GM19452 (cell line): ENCODE results near the gene SRSF6.
"Not testable (repeated sequence)": the region's sequence is repeated elsewhere in the genome, so short reads cannot be mapped to it uniquely, and the experiment has no call there.

Experiments used
- ATAC-seq: cut with Tn5 transposase; IDR thresholded peaks from one replicate; pipeline ENCODE4 v1.9.1; 2021; ENCODE audit not compliant: unreplicated experiment

The SRSF6 gene

DNA sequence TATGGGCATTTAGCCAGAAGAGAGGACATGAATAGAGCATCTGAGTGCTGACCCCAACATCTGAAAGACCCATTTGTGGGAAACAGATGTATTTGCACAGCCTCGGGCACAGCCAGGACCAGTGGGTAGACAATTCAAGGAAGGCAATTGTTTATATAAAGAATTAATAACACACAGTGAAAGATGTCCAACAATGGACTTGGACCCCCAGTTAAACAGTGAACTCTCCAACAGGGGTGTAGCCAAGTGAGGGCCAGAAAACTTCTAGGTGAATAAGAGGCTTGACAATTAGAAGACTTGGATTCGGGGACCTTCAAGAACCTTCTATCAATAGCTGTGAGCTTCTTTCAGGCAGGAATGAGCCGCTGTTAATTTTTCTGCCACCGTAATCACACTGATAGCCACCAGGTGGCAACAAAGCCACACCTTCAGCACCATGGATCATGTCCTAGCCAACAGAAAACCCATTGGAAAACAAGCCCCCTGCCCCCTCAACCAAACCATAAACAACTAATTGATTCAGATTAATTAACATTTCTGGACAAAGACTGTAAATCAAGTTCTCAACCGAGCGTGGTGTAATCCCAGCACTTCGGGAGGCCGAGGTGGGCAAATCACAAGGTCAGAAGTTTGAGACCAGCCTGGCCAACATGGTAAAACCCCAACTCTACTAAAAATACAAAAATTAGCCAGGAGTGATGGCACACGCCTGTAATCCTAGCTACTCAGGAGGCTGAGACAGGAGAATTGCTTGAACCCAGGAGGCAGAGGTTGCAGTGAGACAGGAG is 8.8 kb upstream of the SRSF6 start:
- ATAC-seq: no peak

DNA sequence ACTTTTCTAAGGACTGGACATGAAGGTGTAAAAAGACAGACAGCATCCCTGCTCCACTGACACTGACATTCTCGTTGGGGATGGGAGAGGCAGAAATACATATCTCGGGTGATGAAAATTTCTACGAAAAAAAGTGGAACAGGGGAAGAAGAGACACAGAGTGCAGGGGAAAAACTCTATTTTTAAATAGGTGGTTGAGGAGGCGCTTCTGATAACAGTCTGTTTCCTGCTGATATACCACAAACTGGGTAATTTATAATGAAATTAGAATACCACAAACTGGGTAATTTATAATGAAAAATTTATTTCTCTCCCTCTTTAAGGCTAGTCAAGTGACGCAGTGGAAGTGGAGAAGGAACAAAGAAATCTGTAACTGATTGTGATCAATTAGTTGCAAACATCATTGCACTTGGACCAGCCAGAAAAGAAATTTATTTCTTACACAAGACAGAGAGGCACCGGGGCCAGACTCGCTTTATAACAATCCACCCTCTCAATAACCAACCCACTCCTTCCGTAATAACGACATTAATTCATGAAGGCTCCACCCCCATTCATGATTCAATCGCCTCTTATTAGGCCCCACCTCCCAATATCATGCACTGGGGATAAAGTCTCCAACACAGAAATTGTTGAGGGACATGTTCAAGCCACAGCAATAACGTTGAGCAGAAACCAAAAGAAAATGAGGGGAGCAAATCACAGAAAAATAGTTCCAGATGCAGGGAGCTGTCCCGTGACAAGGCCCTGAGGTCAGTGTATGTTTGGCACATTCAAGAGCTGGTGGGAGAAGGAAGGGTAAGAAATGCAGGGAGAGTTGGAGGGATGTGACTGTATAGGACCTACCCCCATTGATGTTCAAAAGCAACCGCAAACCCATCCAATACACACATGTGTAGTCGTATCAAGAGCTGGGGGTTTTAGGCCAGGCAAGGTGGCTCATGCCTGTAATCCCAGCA is 6.6 kb upstream of the SRSF6 start:
- no peak for ATAC-seq

DNA sequence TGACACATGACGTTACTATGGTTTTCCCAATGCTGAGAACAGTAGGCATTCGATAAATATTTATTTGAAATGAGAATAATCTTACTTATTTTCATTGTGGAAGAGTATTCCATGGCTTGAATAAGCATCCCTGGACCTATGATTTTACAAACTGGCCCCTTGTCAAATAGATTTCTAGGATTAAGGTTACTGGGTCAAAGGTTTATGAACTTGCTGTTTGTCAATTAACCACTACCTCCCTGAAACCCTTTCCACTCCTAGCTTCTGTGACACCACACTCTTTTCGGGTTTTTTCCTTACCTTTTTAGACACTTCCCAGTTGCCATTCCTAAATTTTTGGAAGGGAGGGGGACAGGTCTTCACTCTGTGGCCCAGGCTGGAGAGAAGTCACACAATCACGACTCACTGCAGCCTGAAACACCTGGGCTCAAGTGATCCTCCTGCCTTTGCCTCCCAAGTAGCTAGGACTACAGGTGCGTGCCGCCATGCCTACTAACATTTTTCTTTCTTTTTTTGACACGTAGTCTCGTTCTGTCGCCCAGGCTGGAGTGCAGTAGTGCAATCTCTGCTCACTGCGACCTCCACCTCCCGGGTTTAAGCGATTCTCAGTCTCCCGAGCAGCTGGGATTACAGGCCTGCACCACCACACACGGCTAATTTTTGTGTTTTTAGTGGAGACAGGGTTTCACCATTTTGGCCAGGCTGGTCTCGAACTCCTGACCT is 5.1 kb upstream of the SRSF6 start:
- no peak for ATAC-seq

- ATAC-seq: not testable (repeated sequence)
These were observed 1.4 kb upstream of the SRSF6 start for GRCh38 chr20:43456252-43456651.

DNA sequence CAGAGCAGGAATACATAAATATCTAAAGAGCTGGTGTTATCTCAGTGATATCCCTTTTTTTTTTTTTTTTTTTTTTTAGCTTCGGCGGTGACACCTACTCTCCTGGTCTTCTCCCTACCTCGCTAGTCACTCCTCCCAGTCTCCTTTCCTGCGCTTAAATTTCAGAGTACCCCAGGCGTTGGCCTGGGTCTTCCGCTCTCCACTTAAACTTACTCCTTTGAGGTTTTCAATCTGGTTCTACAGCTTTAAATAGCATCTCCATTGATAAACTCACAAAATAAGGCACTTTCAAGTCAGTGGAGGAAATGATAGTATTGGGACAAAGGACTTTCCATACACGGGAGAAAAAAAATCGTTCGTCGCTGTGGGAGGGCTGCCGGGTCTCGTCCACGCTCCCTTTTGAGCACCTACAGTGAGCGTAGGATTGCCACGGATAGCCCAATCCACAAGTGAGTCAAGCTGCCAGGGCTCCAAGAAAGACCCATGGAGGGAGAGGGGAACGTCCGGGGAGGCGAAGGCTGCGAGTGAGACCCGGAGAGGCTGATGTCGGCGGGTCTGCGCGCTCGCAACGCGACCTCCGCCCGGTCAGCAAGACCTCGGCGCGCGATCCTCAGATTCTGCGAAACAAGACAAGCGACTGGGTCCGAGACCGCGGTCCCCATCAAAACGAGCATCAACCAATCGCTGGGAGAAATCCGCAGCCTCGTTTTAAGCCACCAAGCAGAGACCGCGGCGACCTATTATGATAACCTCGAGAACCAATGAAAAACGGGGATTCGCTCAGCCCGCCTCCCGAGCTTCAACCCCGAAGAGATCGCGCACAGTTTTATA is 672 bp upstream of the SRSF6 start:
- ATAC-seq: peak; percentile 81

DNA sequence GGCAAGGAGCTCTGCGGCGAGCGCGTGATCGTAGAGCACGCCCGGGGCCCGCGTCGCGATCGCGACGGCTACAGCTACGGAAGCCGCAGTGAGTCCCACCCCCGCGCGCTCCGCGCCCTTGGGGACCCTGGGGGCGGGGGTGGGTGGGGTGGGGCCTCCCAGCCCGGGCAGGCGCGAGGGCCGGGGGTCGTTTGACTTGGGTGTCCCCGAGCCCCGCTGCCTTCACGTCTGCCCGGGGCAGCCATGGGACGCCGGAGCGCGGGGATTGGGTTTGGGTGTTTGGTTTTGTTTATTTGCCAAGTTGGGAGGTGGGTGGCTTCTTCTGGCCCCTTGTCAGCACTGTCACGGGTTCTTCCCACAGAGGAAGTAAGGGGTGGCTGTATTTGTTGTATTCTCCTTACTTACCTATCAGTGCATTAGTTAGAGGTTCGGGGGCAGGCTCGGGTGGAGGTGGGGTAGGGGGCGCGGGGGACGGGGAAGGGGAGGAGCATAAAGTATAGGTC is 777 bp downstream of the SRSF6 start:
- ATAC-seq: no peak

GRCh38 chr20:43459022-43459942 is 1.6 kb downstream of the SRSF6 start:
- no peak for ATAC-seq

GRCh38 chr20:43460172-43460829 is 2.6 kb downstream of the SRSF6 start:
- ATAC-seq: no peak

DNA sequence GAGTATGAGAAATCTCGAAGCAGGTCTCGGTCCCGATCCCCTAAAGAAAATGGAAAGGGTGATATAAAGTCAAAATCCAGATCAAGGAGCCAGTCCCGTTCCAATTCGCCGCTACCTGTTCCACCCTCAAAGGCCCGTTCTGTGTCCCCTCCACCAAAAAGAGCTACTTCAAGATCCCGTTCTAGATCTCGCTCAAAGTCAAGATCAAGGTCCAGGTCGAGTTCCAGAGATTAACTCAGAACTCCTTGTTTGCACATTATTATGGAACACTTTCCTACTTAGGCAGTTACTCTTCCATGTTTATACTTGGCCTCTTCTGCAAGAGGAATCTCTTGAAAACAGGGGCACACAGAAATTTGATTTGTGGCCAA is 3.1 kb downstream of the SRSF6 start:
- no peak for ATAC-seq

DNA sequence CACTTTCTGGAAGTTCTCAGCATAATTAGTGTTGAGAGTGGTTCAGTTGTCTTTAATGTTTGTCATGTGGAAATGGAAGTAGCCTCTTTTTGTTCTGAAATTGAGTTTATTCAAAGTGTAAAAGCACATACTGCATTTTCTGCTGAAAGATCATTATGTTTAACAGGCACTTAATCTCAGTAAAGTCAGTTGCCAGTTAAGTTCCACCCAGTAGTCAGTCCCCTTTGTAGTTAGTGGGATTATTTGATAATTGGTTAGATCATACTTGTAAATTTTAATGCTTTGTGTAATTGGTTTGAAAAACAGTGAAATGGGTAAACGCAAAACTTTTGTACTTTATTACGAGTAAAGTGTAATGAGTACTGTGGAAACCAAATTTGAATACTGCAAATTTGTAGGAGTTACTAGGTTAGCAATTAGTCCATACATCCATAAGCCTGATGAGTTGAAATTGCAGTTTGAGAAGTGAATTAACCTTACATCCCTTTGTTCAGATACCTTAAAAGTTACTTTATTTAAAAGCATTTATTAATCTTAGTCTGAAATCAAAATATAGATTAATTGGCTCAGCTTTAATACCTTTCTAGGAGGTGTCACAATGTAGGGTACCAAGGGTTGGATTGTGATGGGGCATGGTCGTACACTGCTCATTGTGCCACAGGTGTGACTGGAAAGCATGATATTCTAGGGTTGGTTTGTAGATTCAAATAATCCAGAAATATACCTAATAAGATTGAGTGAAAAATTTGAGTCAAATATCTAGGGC is 4.4 kb downstream of the SRSF6 start:
- ATAC-seq: no peak

- no peak for ATAC-seq
These were observed 5.2 kb downstream of the SRSF6 start for GRCh38 chr20:43462660-43463526.

DNA sequence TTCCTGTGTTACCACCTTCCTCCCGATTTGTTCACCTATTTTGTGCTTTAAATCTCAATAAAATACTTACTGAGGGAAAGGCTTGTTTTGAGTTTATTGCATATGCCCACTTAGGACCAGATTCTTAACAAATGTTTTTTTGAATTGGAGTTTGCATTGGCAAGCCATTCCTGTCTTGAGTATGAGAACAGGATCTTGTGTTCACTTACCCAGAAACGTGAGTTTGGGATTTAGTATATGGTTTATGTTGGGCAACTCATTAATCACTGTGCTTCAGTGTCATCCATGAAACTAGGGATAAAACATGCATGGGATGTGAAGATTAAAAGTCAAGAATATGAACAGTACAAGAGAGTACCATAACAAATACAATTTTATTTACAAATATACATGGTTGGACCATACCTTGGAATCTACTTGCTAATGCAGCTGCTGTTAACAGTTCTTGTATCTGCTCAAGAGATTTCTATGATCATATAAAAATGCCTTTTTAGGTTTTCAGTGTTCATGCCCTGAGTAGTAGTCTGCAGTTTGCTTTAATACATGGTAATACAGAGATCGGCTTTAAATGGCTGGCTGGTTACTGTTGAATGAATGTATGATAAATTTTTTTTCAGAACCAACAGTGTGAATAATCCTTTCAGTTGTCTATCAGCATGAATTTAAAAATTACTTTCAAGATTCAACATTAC is 6.0 kb downstream of the SRSF6 start:
- no peak for ATAC-seq

- no peak for ATAC-seq
These were observed 6.6 kb downstream of the SRSF6 start for GRCh38 chr20:43464219-43464790.

DNA sequence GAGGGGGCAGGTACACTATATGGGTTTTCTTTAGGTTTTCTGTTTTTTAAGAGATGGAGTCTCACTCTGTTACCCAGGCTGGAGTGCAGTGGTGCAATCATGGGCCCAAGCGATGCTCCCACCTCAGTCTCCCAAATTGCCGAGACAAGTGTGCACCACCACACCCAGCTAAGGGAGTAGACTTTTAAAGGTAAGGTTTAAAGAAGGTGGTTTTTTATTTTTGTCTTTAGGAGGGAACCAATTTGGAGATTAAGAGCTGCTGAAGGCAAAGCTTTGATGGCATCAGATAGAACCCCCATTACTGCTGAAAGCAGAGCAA is 7.9 kb downstream of the SRSF6 start:
- no peak for ATAC-seq

GRCh38 chr20:43467589-43467988 is 9.9 kb downstream of the SRSF6 start:
- no peak for ATAC-seq

- no peak for ATAC-seq
These were observed 15.1 kb downstream of the SRSF6 start for GRCh38 chr20:43472671-43473380.
